Measurements from ENCODE around the gene SULT6B1.

SULT6B1 gene

DNA sequence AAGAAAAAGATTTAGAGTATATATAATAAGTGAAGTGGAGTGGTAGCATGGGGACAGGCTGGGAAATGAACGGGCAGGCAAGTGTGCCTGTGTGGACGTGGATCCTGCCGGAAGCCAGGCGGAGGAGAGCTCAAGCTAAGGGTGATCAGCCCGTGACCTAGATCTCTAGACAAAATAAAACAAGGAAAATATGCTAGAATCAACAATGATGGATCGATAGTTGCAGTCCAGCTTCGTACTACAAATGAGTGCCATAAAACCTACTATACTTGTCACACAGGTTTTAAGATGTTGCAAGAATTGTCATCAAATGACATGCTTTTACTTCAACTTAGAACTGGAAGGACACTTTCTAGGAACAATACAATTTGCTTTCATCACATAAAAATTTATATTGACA is 40.1 kb downstream of the SULT6B1 start:
- H3K4me1 Mint-ChIP-seq (ENCODE audit: low read depth) = peaks cover 36% of the 10 kb centered on the region
- H3K27ac Mint-ChIP-seq = no peak overlapping the region
- H3K4me3 Mint-ChIP-seq = no peak overlapping the region
- no peaks in the 10 kb centered on the region for H3K27me3 Mint-ChIP-seq
- H3K9me3 Mint-ChIP-seq = no peaks in the 10 kb centered on the region
- H3K36me3 Mint-ChIP-seq (ENCODE audit: low read depth) = peaks cover 61% of the 10 kb centered on the region

DNA sequence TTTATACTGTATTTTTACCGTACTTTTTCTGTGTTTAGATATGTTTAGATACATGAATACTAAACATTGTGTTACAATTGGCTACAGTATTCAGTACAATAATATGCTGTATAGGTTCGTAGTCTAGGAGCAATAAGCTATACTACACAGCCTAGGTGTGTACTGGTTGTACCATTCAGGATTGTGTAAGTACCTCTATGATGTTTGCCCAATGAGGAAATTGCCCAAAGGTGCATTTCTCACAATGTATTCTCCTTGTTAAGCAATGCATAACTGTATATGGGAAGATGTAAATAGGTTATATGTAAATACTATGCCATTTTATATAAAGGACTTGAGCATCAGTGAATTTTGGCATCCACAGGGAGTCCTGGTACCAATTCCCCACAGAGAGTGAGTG is 42.4 kb downstream of the SULT6B1 start:
- peaks cover 54% of the 10 kb centered on the region for H3K36me3 Mint-ChIP-seq (ENCODE audit: low read depth)
- no peaks in the 10 kb centered on the region for H3K27me3 Mint-ChIP-seq
- no peaks in the 10 kb centered on the region for H3K9me3 Mint-ChIP-seq
- H3K27ac Mint-ChIP-seq = no peak overlapping the region
- no peak overlapping the region for H3K4me3 Mint-ChIP-seq
- peaks cover 17% of the 10 kb centered on the region for H3K4me1 Mint-ChIP-seq (ENCODE audit: low read depth)

GRCh38 chr2:37143974-37144373 is 44.5 kb downstream of the SULT6B1 start:
- Mint-ChIP-seq H3K4me1 (ENCODE audit: low read depth) (peaks cover 1% of the 10 kb centered on the region), H3K9me3 (no peaks in the 10 kb centered on the region), H3K27me3 (no peaks in the 10 kb centered on the region), H3K4me3 (no peak overlapping the region), H3K27ac (no peak overlapping the region), H3K36me3 (ENCODE audit: low read depth) (peaks cover 63% of the 10 kb centered on the region)

- H3K4me1 Mint-ChIP-seq (ENCODE audit: low read depth) = no peaks in the 10 kb centered on the region
- no peak overlapping the region for H3K4me3 Mint-ChIP-seq
- H3K9me3 Mint-ChIP-seq = no peaks in the 10 kb centered on the region
- H3K36me3 Mint-ChIP-seq (ENCODE audit: low read depth) = peaks cover 60% of the 10 kb centered on the region
- no peak overlapping the region for H3K27ac Mint-ChIP-seq
- no peaks in the 10 kb centered on the region for H3K27me3 Mint-ChIP-seq
These were observed 45.9 kb downstream of the SULT6B1 start for GRCh38 chr2:37142546-37142945.

- Mint-ChIP-seq H3K27ac (no peak overlapping the region), H3K4me3 (no peak overlapping the region), H3K9me3 (no peaks in the 10 kb centered on the region), H3K27me3 (no peaks in the 10 kb centered on the region), H3K36me3 (ENCODE audit: low read depth) (peaks cover 53% of the 10 kb centered on the region), H3K4me1 (ENCODE audit: low read depth) (no peaks in the 10 kb centered on the region)
These were observed 55.6 kb downstream of the SULT6B1 start for GRCh38 chr2:37132914-37133313.

GRCh38 chr2:37125416-37125815 is 63.1 kb downstream of the SULT6B1 start:
- Mint-ChIP-seq H3K4me1 (ENCODE audit: low read depth) (no peaks in the 10 kb centered on the region), H3K9me3 (no peaks in the 10 kb centered on the region), H3K27ac (no peak overlapping the region), H3K27me3 (no peaks in the 10 kb centered on the region), H3K36me3 (ENCODE audit: low read depth) (peaks cover 69% of the 10 kb centered on the region), H3K4me3 (no peak overlapping the region)

DNA sequence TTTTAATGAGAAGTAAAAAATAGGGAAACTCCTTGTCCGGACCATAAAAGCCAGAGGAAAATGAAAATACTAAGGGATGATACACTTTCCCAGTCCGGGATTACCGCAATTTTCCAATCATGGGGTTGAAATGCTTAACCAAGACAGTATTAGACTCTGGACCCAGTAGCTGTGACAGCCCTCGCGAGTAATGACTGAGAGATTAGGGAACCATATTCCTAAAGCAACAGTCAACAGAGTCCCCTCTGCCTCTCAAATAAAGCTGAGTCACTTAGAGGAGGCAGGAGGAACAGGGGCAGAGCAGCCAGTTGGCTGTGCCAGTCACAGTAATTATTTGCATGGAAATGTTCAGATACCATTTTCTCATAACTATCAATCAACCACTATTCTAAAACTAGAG is 69.3 kb downstream of the SULT6B1 start:
- Mint-ChIP-seq H3K9me3 (no peaks in the 10 kb centered on the region), H3K36me3 (ENCODE audit: low read depth) (peaks cover 61% of the 10 kb centered on the region), H3K27ac (no peak overlapping the region), H3K4me1 (ENCODE audit: low read depth) (no peaks in the 10 kb centered on the region), H3K27me3 (no peaks in the 10 kb centered on the region), H3K4me3 (no peak overlapping the region)
